ENCODE data around the gene CFAP54.

The CFAP54 gene

DNA sequence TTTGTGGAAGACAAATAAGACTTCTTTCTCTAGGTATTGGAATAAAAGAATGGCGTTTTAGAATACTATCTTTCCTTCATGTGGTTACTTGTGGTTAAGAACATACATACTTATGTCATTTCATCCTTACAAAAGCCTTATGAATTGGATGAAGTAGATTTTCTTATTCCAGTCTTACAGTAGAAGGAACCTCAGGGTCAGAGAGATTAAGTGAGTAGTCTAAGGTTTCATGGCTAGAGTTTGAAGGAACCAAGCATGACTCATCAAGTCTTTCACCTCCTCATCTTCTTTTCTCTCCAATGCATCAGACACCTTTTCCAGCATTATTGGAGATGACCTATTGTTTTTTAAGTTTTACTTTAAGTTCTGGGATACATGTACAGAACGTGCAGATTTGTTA is 324.8 kb downstream of the CFAP54 start:
- Histone ChIP-seq H3K27ac (no peak overlapping the region), H3K4me3 (no peak overlapping the region)
- TF ChIP-seq, protein P1, sequence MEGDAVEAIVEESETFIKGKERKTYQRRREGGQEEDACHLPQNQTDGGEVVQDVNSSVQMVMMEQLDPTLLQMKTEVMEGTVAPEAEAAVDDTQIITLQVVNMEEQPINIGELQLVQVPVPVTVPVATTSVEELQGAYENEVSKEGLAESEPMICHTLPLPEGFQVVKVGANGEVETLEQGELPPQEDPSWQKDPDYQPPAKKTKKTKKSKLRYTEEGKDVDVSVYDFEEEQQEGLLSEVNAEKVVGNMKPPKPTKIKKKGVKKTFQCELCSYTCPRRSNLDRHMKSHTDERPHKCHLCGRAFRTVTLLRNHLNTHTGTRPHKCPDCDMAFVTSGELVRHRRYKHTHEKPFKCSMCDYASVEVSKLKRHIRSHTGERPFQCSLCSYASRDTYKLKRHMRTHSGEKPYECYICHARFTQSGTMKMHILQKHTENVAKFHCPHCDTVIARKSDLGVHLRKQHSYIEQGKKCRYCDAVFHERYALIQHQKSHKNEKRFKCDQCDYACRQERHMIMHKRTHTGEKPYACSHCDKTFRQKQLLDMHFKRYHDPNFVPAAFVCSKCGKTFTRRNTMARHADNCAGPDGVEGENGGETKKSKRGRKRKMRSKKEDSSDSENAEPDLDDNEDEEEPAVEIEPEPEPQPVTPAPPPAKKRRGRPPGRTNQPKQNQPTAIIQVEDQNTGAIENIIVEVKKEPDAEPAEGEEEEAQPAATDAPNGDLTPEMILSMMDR (IDR thresholded peaks at IDR 0.05) = no peak
- DNase-seq (ENCODE audit: low spot score) = no peak

DNA sequence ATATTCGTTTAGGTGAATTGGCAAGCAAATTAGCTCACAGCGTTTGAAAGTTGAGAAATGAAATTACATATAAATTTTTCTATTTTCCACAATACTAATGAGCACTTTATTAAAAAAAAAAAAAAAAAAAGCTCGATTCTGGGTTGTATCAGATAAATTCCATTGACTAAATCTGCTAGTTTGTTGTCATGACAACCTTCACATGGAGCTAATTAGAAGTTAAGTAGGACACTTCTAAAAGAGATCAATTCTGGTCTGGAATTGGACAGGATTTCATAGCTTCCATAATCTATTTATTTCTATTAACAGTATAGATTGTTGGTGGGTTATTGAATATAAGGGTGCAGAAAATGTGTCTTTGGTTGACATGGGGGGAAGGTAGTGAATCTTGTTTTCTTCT is 332.2 kb downstream of the CFAP54 start:
- TF ChIP-seq, protein P1 (IDR thresholded peaks at IDR 0.05) = no peak
- no peak overlapping the region for H3K27ac ChIP-seq
- no peak overlapping the region for H3K4me3 ChIP-seq
- no peak for DNase-seq (ENCODE audit: low spot score)

DNA sequence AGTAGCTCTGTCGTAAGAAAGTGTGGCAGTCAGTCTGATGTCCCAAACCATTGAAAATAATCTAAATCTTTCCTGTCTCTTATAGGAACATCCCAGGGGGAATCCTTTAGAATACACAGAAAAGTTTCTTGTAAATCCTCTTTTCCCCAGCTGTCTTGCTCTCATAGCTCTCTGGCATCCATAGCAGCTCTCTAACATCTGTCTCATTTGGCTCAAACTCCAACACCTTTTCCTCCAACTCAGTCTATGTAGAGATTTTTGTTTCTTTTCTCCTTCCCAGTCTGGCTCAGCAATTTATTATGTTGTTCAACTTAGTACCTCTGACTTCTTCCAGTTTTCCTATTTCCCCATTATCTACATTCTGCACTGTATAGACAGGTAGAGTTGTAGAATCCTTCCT is 333.3 kb downstream of the CFAP54 start:
- TF ChIP-seq, protein P1 (IDR thresholded peaks at IDR 0.05) = no peak
- Histone ChIP-seq H3K27ac (no peak overlapping the region), H3K4me3 (no peak overlapping the region)
- DNase-seq (ENCODE audit: low spot score) = no peak

DNA sequence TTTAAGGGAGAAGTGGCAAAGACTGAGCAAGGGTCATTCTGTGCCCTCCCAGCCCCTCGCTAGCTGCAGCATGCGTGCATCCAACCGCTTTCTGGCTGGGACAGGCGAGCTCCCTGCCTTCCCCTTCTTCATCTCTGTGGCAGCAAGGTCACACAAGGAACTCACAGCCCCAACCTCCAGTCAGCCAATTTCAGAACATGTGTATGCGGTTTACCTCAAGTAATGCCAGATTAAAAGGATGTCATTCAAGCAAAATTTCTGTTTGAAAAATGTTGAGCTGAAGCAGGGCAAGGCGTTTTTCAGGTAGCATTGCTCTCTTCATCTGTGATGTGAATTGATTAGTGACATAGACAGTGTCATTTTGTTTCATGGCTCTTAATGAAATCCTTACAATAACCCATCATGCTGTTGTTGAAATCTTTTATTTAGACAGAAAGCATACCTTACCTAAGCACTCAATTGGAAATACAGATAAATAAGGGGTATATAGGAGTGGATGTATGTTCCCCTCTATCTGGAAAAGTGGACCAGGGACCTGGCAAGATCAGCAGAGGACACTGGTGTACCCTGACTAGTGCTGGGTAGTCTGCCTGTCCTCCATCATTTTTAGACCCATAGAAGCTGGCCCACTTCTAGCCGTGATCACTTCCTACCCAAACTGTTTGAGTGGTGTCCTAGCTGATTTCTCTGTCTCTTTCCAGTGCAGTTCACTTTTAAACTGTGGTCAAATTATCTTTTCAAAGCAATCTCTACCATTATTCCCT is 334.9 kb downstream of the CFAP54 start:
- DNase-seq (ENCODE audit: low spot score) = no peak
- H3K27ac ChIP-seq = no peak overlapping the region
- TF ChIP-seq, protein P1 (IDR thresholded peaks at IDR 0.05) = no peak
- H3K4me3 ChIP-seq = no peak overlapping the region

DNA sequence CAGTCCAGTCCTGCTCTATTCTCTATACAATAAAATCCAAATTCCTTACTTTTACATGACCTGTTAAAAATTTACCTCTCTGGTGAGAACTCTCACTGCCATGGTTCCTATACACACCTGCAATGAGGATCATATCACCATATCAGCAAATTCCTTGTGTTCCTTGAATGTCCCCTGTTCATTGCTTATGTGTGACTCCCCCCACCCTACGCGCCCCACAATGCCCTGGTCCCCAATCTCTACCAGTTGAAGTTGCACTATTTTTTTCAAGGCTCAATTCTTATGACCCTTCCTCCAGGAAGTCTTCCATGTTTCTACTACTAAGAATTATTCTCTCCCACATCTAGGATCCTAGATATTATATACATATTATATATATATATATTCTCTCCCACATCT is 335.5 kb downstream of the CFAP54 start:
- Histone ChIP-seq H3K27ac (no peak overlapping the region), H3K4me3 (no peak overlapping the region)
- TF ChIP-seq, protein P1 (IDR thresholded peaks at IDR 0.05) = no peak
- DNase-seq (ENCODE audit: low spot score) = no peak

DNA sequence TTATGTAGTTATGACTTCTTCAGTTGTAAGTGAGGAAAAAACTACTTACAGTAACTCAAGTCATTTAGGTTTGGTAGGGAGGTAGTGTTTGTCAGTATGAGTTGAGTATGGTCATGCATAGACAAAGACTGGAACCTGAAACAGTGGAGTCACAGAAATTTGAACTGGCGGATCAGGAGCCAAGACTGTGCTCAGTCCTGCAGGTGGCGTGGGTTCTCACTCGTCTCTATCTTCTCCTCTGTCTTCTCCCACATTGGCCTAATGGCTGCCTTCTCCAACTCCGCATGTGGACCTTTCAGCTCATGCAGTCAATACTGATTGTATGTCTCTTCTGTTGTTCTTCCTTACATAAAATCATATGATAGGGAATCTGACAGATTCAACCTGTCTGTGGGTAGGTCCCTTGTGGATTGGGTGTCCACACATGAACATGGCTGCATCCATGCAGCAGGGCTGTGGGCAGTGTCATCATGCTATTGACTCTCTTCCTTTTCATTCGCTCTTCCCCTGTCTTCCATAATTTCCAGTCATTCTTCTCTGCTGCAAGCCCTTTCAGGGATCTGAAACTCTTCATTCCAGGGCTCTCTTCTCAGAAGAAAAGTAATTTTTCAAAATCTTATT is 338.9 kb downstream of the CFAP54 start:
- Histone ChIP-seq H3K4me3 (no peak overlapping the region), H3K27ac (no peak overlapping the region)
- TF ChIP-seq, protein P1 (IDR thresholded peaks at IDR 0.05) = no peak
- no peak for DNase-seq (ENCODE audit: low spot score)

DNA sequence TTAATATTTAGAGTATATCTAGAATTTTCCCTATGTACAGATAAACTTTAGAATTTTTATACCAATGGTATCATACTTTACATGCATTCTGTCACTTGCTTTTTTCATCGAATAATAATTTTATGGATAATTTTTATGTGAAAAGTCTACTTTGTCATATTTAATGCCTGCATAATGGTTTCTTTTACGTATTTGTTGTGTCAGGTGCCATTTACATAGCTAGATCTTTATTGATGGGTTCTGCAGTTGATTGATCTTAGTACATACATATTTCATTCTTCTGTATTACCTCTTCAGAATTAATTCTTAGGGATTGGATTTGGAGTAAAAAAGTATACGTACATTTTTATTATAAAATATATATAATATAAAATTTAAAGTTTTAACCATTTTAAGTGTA is 340.0 kb downstream of the CFAP54 start:
- Histone ChIP-seq H3K4me3 (no peak overlapping the region), H3K27ac (no peak overlapping the region)
- TF ChIP-seq, protein P1 (IDR thresholded peaks at IDR 0.05) = no peak
- DNase-seq (ENCODE audit: low spot score) = no peak
